ENCODE data around the gene RNF180. TPM values are rescaled to one million over a fixed set of nuclear protein-coding genes. Genes with fewer than 3 reads are reported as not detected.

The RNF180 gene
- total and polyA plus RNA-seq, 10 of the 15 experiments (the other 5 are each of a cell fraction or from before 2014, with no cell fraction given): 0.16 to 1.2 (median 0.73) TPM

DNA sequence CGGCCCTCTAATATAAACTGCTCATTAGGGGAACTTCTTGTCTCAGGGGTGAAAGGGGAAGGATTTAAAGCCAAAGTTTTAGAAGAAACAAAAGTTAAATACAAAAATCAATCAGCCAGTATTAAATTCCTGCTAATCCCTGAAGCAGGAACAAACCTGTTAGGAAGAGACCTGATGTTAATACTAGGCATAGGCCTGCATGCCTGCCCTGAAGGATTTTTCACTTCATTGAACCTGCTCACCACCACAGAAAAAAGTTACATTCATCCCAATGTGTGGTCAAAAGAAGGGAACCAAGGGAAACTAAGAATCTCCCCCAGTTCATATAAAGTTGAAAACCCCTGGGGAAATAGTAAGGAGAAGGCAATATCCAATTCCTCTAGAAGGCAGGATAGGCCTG is 9.4 kb upstream of the RNF180 start:
- no peaks in the 10 kb centered on the region for H3K36me3 ChIP-seq (ENCODE audit: control insufficient read depth in 2 of 2, insufficient read depth in 2 of 2, low read length in 1 of 2)
- H3K4me3 ChIP-seq: no peak overlapping the region
- FAIRE-seq (no peak), DNase-seq (ENCODE audit: low read depth, low spot score) (no peak), ATAC-seq (no peak)
- RAD21 ChIA-PET (ENCODE audit: unreplicated experiment): interaction anchor here (1.5 to 1.8 kb wide), 2 partner anchors 8 to 49 kb away, joined by 3 to 7 read pairs; no protein-coding TSS in a partner anchor
- 0% methylated on average over 1 of the region's 1 CpG for WGBS (ENCODE audit: insufficient coverage, insufficient replicate concordance, low lambda C conversion rate, missing lambda C conversion rate)
- BruUV-seq (replicated peaks): no TSS peak
- no peaks in the 10 kb centered on the region for H4K20me1 ChIP-seq (ENCODE audit: control insufficient read depth, insufficient read depth)
- no peaks in the 10 kb centered on the region for H3K9me3 ChIP-seq (replicated peaks; ENCODE audit: control insufficient read depth, insufficient read depth, low read length)
- in situ Hi-C loops (cut with MboI): no loop called here
- CTCF ChIA-PET: interaction anchor here (1.3 kb wide), 1 partner anchor 457 kb away, joined by 4 read pairs; no protein-coding TSS in a partner anchor
- H3K9ac ChIP-seq (ENCODE audit: control insufficient read depth, insufficient read depth, low read length): no peak overlapping the region
- POLR2A ChIA-PET: no interaction called here
- intact Hi-C loops (cut with micrococcal nuclease; ENCODE audit: unreplicated experiment): no loop called here
- no peaks in the 10 kb centered on the region for H3K4me1 ChIP-seq (ENCODE audit: control insufficient read depth, insufficient read depth, low read length)
- H3K79me2 ChIP-seq (ENCODE audit: control insufficient read depth, insufficient read depth, low read length): no peaks in the 10 kb centered on the region
- H2AFZ ChIP-seq (ENCODE audit: control insufficient read depth, low read depth, low read length): no peak overlapping the region
- no peak overlapping the region for H3K27ac ChIP-seq (ENCODE audit: control insufficient read depth, insufficient read depth)
- no peak overlapping the region for H3K4me2 ChIP-seq (ENCODE audit: control insufficient read depth, insufficient read depth)
- TF ChIP-seq EGR1 (IDR thresholded peaks at IDR 0.05; ENCODE audit: borderline replicate concordance in 1 of 2, low read depth in 2 of 2, low read length in 2 of 2) (no peak), SUZ12 (IDR thresholded peaks at IDR 0.05; ENCODE audit: unreplicated experiment) (no peak), MTA3 (IDR thresholded peaks at IDR 0.05; ENCODE audit: borderline replicate concordance, low read length) (no peak), RFX5 (IDR thresholded peaks at IDR 0.05; ENCODE audit: low read depth, low read length) (no peak), CHD2 (IDR thresholded peaks at IDR 0.05; ENCODE audit: borderline replicate concordance, low read depth, low read length) (no peak), DPF2 (IDR thresholded peaks at IDR 0.05) (no peak), ZSCAN29 (IDR thresholded peaks at IDR 0.05) (no peak), IKZF2 (IDR thresholded peaks at IDR 0.05) (no peak), RUNX3 (IDR thresholded peaks at IDR 0.05; ENCODE audit: low read length) (no peak)
- TF ChIP-seq, protein P1, sequence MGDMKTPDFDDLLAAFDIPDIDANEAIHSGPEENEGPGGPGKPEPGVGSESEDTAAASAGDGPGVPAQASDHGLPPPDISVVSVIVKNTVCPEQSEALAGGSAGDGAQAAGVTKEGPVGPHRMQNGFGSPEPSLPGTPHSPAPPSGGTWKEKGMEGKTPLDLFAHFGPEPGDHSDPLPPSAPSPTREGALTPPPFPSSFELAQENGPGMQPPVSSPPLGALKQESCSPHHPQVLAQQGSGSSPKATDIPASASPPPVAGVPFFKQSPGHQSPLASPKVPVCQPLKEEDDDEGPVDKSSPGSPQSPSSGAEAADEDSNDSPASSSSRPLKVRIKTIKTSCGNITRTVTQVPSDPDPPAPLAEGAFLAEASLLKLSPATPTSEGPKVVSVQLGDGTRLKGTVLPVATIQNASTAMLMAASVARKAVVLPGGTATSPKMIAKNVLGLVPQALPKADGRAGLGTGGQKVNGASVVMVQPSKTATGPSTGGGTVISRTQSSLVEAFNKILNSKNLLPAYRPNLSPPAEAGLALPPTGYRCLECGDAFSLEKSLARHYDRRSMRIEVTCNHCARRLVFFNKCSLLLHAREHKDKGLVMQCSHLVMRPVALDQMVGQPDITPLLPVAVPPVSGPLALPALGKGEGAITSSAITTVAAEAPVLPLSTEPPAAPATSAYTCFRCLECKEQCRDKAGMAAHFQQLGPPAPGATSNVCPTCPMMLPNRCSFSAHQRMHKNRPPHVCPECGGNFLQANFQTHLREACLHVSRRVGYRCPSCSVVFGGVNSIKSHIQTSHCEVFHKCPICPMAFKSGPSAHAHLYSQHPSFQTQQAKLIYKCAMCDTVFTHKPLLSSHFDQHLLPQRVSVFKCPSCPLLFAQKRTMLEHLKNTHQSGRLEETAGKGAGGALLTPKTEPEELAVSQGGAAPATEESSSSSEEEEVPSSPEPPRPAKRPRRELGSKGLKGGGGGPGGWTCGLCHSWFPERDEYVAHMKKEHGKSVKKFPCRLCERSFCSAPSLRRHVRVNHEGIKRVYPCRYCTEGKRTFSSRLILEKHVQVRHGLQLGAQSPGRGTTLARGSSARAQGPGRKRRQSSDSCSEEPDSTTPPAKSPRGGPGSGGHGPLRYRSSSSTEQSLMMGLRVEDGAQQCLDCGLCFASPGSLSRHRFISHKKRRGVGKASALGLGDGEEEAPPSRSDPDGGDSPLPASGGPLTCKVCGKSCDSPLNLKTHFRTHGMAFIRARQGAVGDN (IDR thresholded peaks at IDR 0.05): no peak
- TF ChIP-seq, protein P2, sequence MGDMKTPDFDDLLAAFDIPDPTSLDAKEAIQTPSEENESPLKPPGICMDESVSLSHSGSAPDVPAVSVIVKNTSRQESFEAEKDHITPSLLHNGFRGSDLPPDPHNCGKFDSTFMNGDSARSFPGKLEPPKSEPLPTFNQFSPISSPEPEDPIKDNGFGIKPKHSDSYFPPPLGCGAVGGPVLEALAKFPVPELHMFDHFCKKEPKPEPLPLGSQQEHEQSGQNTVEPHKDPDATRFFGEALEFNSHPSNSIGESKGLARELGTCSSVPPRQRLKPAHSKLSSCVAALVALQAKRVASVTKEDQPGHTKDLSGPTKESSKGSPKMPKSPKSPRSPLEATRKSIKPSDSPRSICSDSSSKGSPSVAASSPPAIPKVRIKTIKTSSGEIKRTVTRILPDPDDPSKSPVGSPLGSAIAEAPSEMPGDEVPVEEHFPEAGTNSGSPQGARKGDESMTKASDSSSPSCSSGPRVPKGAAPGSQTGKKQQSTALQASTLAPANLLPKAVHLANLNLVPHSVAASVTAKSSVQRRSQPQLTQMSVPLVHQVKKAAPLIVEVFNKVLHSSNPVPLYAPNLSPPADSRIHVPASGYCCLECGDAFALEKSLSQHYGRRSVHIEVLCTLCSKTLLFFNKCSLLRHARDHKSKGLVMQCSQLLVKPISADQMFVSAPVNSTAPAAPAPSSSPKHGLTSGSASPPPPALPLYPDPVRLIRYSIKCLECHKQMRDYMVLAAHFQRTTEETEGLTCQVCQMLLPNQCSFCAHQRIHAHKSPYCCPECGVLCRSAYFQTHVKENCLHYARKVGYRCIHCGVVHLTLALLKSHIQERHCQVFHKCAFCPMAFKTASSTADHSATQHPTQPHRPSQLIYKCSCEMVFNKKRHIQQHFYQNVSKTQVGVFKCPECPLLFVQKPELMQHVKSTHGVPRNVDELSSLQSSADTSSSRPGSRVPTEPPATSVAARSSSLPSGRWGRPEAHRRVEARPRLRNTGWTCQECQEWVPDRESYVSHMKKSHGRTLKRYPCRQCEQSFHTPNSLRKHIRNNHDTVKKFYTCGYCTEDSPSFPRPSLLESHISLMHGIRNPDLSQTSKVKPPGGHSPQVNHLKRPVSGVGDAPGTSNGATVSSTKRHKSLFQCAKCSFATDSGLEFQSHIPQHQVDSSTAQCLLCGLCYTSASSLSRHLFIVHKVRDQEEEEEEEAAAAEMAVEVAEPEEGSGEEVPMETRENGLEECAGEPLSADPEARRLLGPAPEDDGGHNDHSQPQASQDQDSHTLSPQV (IDR thresholded peaks at IDR 0.05): no peak
- no peaks in the 10 kb centered on the region for H3K27me3 ChIP-seq (replicated peaks in 1 of 2; ENCODE audit: control insufficient read depth in 2 of 2, insufficient read depth in 2 of 2, low read length in 1 of 2)
- SMC1A ChIA-PET (ENCODE audit: uncharacterized antibody, unreplicated experiment): interaction anchor here (0.6 to 2.7 kb wide), 4 partner anchors 50 to 613 kb away, joined by 3 to 11 read pairs (median 4); no protein-coding TSS in a partner anchor
